ENCODE measurements around the gene RNU1-3.
"Not testable (repeated sequence)": the region's sequence is repeated elsewhere in the genome, so short reads cannot be mapped to it uniquely, and the experiment has no call there.

The RNU1-3 gene

DNA sequence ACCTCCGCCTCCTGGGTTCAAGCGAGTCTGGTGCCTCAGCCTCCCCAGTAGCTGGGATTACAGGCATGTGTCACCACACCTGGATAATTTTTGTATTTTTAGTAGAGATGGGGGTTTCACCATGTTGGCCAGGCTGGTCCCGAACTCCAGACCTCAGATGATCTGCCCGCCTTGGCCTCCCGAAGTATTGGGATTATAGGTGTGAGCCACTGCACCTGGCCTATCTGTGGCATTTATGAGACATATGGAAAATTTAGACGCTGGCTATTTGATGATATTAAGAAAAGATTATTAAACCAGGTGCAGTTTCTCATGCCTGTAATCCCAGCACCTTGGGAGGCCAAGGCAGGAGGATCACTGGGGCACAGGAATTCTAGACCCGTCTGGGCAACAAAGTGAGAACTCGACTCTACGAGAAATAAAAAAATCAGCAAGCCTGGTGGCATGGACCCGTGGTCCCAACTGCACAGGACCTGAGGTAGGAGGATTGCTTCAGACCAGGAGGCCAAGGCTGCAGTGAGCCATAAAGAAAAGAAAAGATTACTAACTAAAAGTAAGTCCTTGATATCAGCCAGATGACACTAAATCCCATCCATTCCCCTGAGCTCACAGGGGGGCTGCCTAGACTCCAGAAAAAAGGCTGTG, 30.1 kb downstream of the RNU1-3 start:
- not testable (repeated sequence) for DNase-seq (ENCODE audit: low read depth)

DNA sequence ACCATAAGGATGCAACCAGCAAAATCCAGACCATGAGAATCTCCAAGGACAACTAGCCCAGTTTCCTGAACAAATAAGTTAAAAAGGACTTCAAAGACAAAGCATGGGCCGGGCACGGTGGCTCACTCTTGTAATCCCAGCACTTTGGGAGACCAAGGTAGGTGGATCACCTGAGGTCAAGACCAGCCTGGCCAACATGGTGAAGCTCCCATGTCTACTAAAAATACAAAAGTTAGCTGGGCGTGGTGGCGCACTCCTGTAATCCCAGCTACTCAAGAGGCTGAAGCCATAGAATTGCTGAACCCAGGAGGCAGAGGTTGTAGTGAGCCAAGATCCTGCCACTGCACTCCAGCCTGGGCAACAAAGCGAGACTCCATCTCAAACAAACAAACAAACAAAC, 30.8 kb downstream of the RNU1-3 start:
- not testable (repeated sequence) for DNase-seq (ENCODE audit: low read depth)

DNA sequence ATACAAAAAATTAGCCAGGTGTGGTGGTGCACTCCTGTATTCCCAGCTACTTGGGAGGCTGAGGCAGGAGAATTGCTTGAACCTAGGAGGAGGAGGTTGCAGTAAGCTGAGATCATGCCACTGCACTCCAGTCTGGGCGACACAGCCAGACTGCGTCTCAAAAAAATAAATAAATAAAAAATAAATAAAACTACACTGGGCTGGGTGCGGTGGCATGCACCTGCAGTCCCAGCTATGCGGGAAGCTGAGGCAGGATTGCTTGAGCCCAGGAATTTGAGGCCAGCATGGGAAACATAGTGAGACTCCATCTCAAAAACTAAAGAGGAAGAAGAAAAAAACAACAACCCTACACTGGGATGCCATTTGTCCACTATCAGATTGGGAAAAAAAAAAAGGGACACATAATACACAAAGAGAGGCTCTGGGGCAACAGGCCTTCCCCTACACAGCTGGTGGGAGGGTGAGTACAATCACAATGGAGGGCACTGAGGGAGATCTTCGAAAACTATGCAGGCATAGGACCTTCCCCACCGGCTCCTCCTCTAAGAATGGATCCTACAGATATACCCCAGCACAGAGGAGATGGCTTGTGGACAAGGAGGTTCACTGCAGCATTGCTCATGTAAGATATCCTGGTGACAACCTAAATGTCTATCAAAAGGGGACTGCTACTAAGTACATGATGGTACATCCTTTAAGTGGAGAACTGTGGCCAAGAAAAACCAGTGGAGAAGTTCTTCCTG, 33.0 kb downstream of the RNU1-3 start:
- DNase-seq (ENCODE audit: low read depth), result not testable (repeated sequence)

DNA sequence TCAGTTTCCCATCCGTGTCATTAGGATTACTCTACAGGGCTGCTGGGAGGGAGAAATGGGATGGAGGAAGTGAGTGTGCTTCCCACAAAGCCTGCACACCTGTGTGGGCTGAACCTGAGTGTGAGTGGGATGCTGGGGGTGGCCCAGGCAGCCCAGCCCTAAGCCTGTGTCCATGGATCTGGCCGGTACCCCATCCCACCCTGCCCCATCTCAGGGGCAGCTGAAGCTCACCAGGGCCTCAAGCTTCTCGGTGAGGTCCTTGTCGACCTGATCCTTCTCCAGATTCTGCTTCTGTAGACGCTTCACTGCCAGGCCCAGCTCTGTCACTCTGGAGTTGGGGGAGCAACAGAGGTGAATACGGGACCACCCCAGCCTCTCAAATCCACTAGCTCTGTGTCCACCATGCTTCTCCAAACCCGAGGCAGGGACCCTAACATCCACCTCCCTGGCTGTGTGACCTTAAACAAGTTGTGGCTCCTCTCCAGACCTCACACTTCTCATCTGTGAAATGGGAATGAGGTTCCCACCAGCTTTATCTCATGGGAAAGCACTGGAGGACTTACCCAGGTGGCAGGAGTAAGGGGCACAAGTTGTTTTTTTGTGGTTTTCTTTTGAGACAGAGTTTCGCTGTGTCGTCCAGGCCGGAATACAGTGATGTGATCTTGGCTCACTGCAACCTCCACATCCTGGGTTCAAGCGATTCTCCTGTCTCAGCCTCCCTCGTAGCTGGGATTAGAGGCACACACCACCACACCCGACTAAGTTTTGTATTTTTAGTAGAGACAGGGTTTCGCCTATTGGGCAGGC, 34.5 kb downstream of the RNU1-3 start:
- not testable (repeated sequence) for DNase-seq (ENCODE audit: low read depth)

DNA sequence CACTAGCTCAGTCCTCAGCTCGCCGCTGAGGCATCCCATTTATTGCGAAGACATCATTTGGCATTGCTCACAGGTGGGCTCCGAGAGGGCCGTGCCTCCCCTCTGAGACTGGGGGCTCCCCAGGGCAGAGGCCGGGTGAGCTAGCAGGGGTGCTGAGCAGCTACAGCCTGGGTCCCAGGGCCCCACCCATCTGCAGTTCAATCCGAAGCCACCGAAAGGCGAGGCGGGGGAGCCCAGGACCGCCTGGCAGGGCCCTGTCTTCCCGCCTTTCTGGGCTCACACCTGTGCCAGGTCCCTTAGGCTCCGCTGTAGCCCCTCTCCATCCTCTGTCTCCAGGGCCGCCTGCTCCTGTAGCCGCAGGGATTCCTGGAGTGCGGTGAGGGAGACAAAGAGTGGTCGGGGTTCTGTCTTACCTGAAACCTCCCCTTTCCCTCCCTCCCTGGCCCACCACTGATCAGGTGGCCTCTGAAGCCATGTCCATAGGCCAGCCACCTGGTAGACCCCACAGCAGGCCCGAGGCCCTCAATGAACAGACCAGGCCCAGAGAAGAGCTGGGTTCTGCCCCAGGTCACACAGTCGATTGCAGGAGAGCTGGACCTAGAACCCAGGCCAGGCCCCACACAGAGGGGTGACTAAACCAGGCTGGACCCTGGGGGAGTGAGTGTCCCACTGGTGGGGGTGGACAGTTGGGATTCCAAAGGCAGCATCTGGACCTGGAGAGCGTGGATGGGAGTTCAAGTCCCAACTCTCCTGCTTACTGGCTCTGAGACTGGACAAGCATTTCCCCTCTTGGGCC, 35.3 kb downstream of the RNU1-3 start:
- no peak for DNase-seq (ENCODE audit: low read depth)

DNA sequence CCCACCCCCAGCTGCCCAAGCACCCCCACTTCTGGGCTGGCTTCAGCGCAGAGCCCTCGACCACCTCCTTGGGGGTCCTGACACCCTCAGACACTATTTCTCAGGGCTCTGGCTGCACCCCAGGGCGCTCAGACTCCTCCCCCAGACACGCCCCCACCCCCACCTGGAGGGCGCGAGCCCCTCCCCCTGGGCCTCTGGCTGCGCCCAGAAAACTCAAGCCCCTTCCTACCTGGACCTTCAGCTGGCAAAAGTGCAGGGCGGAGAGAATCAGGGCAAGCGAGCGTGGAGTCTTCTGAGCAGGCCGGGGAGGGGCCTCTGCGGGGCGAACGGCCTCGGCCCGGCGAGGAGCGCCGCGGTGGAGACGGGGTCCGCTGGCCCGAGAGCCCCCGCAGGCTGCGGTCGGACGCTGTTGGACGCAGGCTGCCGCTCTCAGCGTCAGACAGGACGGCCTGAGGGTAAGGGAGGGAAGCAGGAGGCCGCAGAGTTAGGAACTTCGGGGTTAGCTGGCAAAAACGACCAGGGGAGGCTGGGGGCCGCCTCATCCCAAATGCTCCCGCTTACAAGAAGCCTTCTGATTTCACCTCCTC, 36.0 kb downstream of the RNU1-3 start:
- no peak for DNase-seq (ENCODE audit: low read depth)

DNA sequence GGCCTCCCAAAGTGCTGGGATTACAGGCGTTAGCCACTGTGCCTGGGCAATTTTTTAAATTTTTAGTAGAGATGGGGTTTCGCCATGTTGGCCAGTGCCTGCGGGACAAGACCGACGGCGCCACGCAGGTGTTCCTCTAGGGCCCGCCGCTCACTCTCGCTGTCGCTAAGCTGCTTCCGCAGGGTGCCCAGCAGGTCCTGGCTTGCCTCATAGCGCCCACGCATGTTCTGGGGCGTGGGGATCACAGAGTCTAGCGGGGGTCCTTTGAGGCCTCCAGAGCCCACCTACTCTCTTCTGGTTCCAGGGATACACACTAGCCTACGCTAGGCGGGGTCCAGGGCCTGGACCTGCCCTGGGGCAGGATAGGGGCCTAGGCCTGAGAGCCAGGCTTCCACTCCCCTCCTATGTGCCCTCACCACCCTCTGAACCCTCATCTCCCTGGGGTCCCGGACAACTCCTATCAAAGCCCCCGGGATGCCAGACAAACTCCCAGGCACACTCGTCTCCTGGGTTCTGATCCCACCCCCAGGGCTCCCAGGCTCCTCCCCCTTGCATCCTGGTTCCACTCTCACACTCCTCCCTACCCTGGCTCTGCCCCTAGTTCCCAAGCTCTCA, 36.7 kb downstream of the RNU1-3 start:
- DNase-seq (ENCODE audit: low read depth), result not testable (repeated sequence)

DNA sequence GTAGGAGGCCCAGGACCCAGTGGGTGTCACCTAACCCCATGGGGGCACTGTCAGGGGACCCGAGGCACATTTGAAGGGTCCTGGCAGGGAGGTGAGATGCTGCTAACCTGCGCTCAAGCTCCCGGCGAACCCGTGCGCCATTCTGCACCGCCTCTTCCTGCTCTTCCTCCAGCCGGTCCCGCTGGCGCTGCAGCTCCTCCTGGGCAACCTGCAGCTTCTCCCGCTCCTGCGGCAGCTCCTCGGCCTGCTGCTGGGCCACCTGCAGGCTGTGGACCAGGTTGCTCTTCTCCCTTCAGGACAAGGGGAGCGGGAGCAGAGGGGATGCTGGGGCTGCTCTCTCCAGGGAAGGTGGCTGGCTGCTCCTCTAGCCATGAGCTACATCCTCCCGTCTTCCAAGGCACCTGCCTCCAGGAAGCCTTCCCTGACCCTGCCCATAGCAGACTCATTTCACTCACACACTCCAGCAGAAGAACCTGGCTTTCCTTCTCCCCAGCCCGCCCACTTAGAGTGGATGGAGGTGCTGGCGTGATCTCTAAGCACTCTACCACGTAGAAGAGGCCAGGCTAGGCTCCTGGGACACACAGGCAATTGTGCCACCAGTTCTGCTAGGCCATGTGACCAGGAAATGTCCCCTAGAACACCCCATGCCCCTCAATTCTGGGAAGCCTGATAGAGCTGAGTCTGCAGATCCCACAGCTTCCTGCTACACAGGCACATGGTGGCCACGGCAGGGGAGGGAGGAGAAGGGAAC, 38.2 kb downstream of the RNU1-3 start:
- no peak for DNase-seq (ENCODE audit: low read depth)

DNA sequence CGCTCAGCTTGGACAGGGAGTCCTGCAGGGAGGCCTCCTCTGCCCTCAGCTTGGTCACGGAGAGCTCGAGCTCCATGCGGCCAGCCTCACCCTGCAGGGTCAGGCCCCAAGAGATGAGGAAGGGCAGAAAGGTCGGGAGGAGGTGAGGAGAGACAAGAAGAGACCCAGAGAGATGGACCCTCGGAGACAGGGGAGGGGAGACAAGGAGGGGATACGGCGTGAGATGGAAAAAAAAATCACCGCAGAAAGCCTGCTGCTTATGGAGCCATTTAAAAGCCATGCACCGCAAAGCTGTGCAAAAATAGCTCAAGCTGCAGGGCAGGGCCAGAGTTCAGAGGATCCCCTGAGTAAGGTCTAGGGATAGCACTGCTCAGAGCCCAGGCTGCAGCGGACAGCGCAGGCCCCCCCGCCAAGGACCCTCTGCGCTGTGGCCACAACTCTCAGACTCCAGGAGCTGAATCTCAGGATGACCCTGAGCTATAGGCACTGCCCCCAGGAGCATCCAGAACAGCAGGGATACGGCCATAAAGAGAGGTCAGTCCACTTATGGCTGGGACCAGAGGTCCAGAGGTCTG, 40.3 kb downstream of the RNU1-3 start:
- DNase-seq (ENCODE audit: low read depth), result not testable (repeated sequence)

DNA sequence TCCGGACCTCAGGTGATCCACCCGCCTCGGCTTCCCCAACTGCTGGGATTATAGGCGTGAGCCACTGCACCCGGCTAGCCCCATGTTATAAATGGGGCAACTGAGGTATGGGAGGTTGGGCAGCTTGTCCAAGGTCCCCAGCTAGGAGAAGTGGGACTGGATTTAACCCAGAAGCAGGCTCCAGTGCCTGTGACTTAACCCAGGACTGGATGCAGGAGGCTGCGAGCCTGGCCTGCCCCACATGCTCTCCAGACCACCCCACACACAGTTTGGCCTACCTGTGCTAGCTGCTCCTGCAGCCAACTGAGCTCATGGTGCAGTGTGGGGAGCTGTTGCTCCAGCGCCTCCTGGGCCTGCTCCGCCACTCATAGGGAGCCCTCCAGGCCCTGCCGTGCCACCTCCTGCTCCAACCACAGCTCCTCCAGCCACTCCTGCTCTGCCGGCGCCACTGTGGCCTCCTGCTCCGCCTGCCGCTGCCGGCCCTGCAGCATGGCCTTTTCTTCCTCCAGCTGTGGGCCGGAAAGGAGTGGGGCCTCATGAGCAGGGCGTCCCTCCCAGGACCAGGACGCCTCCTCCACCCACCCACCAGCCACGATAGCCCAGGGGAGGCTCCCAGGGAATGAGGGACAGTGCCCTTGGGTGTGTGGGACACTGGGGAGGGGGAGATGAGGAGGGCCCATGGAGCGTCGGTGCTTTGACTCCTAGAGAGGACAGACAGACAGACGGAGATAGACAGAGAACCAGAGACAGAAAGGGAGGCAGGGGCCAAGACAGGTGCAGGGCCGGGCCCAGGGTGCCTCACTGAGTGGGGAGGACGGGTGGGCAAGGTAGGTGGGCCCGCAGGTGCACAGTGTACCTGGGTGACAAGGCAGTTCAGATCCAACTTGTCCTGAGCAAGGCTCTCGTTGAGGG, 41.0 kb downstream of the RNU1-3 start:
- no peak for DNase-seq (ENCODE audit: low read depth)

DNA sequence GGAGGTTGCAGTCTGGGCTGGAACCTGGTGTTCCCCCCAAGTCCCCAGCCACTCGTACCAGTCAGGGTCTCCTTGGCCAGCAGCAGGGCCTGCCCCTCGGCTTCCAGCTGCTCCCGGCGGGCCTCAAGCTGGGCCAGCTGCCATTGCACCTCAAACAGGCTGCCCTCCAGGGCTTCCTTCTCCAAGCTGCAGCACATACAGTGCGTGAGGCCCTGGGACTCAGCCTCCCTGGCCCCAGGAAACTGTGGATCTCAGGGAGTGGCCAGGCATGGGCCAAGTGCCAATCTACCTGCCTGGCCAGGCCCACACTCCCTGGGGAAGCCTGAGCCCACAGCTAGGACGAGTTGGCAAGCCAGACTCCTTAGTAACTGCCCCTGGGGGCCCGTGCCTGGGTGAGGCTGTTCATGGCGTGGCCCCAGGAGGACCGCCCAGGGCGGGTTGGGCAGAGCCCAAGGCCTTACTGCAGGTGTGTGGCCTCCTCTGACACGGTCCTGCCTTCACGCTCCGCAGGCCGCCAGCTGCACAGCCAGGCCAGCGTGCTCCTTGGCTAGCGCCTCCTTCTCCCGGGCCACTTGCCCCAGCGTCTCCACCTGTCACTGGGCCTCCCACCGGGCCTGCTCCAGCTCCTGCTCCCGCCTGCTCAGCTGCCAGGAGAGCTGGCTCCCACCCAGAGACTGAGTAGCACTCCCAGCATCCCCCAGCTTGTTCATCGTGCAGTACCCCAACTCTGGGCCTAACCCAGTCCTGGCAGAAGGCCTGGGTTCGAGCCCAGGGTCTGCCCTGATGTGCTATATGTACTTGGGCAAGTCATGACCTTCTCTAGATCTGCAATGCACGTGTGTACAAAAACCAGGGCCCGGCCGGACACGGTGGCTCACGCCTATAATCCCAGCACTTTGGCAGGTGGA, 42.7 kb downstream of the RNU1-3 start:
- DNase-seq (ENCODE audit: low read depth), result not testable (repeated sequence)

DNA sequence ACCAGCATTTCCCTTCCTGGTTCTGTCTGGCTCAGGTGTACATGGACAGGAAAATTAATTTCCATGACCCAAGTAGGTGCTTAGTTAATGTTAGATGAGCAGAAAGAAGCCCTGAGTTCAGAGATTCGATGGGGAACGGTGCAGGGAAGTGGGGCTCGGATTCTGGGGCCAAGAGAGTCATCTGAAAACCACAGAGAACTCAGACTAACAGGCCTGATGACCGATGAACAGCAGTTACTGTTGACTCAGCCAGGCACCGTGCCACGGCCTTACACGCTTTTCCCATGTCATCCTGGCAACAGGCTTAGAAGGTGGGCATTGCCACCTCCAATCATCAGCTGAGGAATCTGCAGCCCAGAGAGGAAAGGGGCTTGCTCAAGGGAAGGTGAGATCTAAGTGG, 43.4 kb downstream of the RNU1-3 start:
- not testable (repeated sequence) for DNase-seq (ENCODE audit: low read depth)

DNA sequence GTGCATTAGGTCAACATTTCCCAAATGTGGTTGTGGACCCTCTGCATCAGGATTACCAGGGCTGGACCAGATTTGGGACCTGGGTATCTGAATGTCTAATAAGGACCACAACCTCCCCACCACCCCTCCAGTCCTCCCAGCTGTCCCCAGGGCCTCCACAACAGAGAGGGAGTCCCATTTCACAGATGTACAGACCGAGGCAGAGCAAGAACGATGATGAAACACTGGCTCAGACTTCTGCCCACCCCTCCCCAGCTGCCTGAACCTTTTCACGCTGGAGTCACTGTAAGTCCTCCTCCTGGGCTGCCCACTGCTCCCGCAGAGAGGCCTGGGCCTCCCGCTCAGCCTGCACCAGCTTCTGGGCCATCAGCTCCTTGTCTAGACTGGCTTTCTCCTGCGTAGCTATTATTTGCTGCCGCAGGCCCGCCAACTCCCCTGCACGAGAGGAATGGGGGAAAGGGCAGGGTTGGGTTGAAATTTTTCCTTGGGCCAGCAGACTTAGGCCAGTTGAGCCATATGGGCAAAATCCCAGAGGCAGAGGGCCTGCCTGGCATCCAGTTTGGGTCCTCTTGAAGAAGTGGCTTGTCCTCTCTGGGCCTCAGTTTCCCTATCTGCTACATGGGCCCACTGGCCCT, 45.0 kb downstream of the RNU1-3 start:
- not testable (repeated sequence) for DNase-seq (ENCODE audit: low read depth)

DNA sequence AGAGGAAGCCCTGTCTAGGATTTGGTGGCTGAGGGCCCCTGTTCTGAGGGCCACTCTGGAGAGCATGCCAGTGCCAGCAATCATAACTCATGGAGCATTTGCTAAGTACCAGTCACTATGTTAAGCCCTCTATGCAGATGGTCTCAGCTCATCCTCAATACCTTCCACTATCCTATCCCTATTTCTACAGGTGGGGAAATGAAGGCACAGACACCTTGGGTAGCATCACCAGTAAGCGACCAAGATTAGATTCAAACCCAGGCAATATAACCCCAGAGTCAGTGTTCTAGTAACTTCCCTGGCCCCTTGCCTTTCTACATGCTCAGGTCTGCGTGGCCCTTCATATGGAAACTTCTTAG, 45.5 kb downstream of the RNU1-3 start:
- DNase-seq (ENCODE audit: low read depth), result no peak

DNA sequence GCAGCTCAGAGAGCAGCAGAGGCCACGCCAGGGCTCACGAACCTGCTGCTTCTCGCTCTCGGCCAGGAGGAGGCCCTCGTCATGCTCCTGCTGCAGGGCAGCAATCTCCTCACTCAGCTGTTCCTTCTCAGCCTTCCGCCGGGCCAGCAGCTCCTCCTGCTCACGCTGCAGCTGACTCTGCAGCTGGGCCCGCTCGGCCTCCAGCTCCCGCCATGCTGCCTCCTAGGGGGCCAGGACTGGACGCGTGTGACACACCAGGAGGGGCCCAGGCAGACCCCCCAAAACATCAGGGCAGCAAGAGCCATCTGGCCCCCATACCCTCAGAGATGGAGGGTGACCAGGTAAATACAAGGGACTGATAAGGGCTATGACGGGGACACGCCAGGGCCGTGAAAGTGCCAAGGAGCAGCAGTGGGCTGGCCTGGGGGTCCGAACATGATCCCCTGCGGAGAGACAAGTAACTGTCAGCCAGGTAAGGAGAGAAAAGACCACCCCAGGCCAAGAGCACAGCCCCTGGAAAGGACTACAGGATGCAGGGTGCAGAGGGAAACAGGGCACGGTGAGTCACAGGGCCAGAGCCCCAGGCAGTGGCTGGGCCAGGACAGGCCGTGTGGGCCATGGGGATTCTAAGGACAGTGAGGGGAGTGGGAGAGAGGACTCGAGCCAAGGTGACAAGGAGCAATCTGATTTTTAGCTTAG, 46.8 kb downstream of the RNU1-3 start:
- not testable (repeated sequence) for DNase-seq (ENCODE audit: low read depth)

DNA sequence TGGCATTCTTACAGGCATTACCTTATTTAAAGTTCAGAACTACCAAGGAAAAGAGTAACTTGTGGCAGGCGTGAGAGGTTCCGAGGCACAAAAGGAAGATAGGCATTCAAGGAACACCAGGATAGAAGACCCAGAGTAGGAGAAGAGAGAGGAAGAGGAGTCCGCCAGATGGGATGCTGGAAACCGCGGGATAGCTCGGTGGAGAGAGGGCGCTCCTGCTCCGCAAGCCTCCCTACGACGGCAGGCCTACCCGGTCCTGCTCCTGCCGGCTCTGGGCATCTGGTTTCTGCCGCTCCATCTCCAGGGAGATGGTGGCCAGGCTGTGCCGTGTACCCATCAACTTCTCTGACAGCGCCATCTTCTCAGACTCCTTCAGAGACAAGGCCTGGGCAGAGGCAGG, 48.0 kb downstream of the RNU1-3 start:
- DNase-seq (ENCODE audit: low read depth), result no peak

All from activated T-cell treated with anti-CD3 and anti-CD28 coated beads for 48 hours (primary cell).